ENCODE results near the gene MCAM.

DNA sequence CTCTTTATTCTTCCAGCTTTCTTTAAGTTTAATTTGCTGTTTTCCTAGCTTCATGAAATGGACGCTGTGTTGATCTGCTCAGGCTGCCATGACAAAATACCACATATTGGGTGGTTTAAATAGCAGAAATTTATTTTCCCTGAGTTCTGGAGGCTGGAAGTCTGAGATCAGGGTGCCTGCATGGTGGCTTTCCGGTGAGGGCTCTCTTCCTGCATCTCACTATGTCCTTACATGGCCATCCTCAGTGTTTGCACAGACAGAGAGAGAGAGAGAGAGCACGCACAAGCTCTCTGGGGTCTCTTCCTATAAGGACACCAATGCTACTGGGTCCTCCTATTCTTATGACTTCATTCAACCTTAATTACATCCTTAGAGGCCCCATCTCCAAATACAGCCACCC, 28.7 kb downstream of the MCAM start:
- no peak for TF ChIP-seq CTCF (IDR thresholded peaks at IDR 0.05; ENCODE audit: low read length)
- TF ChIP-seq EZH2phosphoT487 (IDR thresholded peaks at IDR 0.05; ENCODE audit: low read length): no peak
- no peak for TF ChIP-seq EZH2 (optimal IDR thresholded peaks at IDR 0.05; ENCODE audit: low read depth, low read length)

Data from MM.1S (cell line).